SK-N-SH (cell line): ENCODE data around the gene CADPS2. TPM values are rescaled to one million over a fixed set of nuclear protein-coding genes. Genes with fewer than 3 reads are reported as not detected.

Source experiments
- CTCF ChIA-PET: fragments of 300-600, 350-600 bp; formaldehyde crosslinking; extraction: SDS; loops from one replicate; lab custom pipeline; 2021; lab: Yijun Ruan, JAX
- POLR2A ChIA-PET: fragments of 350-600 bp; sonication (Branson Sonifier 250); formaldehyde crosslinking; extraction: SDS; loops from one replicate; lab custom pipeline; 2020; ENCODE audit warnings: antibody characterized with exemption, inconsistent platforms; lab: Yijun Ruan, JAX
- DNase-seq: peaks from one replicate; pipeline ENCODE4 v3.0.0; 2012
- H2AFZ ChIP-seq: fragments of 200-600 bp; sonication (generic); 2 replicates; pipeline ENCODE4 v1.8.1; 2016; ENCODE audit warnings: antibody characterized with exemption, mild to moderate bottlenecking, low read depth
- H3F3A ChIP-seq: fragments of 200-600 bp; sonication (generic); replicated peaks from 2 replicates; pipeline ENCODE3; 2016; ENCODE audit warnings: antibody characterized with exemption, mild to moderate bottlenecking; ENCODE audit not compliant: insufficient read depth
- H3K27ac ChIP-seq, 2 experiments: fragments of 200-500 bp in 1 of 2; fragments of 200-600 bp in 1 of 2; sonication (Bioruptor generic) in 1 of 2; sonication (generic), shearing (Covaris generic) in 1 of 2; 2 replicates each; pipeline versions ENCODE4 v1.5.1 to v1.6.1; 2014 to 2016; ENCODE audit warnings: low read depth in 2 of 2, inconsistent platforms in 1 of 2, low read length in 1 of 2, mild to moderate bottlenecking in 1 of 2, mixed read lengths in 1 of 2
- H3K27me3 ChIP-seq: fragments of 200-600 bp; sonication (generic), shearing (Covaris generic); 2 replicates; pipeline ENCODE4 v1.6.1; 2016; ENCODE audit warnings: mixed run types; ENCODE audit not compliant: insufficient read depth
- H3K36me3 ChIP-seq, 2 experiments: fragments of 200-500 bp in 1 of 2; fragments of 200-600 bp in 1 of 2; sonication (Bioruptor generic) in 1 of 2; sonication (generic) in 1 of 2; replicated peaks in 1 of 2; 2 replicates each; pipeline versions ENCODE3 to v1.5.1; 2014 to 2016; ENCODE audit warnings: low read length in 1 of 2, mild to moderate bottlenecking in 1 of 2; ENCODE audit not compliant: insufficient read depth in 2 of 2, control insufficient read depth in 1 of 2
- H3K4me1 ChIP-seq, 2 experiments: fragments of 200-500 bp in 1 of 2; fragments of 200-600 bp in 1 of 2; sonication (Bioruptor generic) in 1 of 2; sonication (generic), shearing (Covaris generic) in 1 of 2; 2 replicates each; pipeline versions ENCODE4 v1.5.1 to v1.6.1; 2014 to 2016; ENCODE audit warnings: low read depth in 1 of 2, low read length in 1 of 2, mixed run types in 1 of 2; ENCODE audit not compliant: insufficient read depth in 2 of 2, control insufficient read depth in 1 of 2
- H3K4me2 ChIP-seq: fragments of 200-600 bp; sonication (generic), shearing (Covaris generic); 2 replicates; pipeline ENCODE4 v1.6.1; 2017; ENCODE audit warnings: mixed run types
- H3K4me3 ChIP-seq, 2 experiments: fragments of 200-500 bp in 1 of 2; fragments of 200-600 bp in 1 of 2; sonication (Bioruptor generic) in 1 of 2; sonication (generic), shearing (Covaris generic) in 1 of 2; 2 replicates each; pipeline versions ENCODE4 v1.5.1 to v1.8.1; 2014 to 2016; ENCODE audit warnings: low read depth in 2 of 2, inconsistent platforms in 1 of 2, low read length in 1 of 2, mild to moderate bottlenecking in 1 of 2, mixed read lengths in 1 of 2, moderate library complexity in 1 of 2
- H3K79me2 ChIP-seq: fragments of 200-600 bp; sonication (generic); 2 replicates; pipeline ENCODE4 v1.8.1; 2017; ENCODE audit warnings: mild to moderate bottlenecking; ENCODE audit not compliant: insufficient read depth
- H3K9ac ChIP-seq: fragments of 200-600 bp; sonication (generic); 2 replicates; pipeline ENCODE4 v1.6.1; 2017; ENCODE audit warnings: mixed run types
- H3K9me2 ChIP-seq: fragments of 200-600 bp; sonication (generic); 2 replicates; pipeline ENCODE4 v1.6.1; 2017; ENCODE audit warnings: mixed run types
- H3K9me3 ChIP-seq: fragments of 200-600 bp; sonication (generic); 2 replicates; pipeline ENCODE4 v1.6.1; 2017; ENCODE audit warnings: mixed run types, mild to moderate bottlenecking, moderate library complexity
- H4K20me1 ChIP-seq: fragments of 200-600 bp; sonication (generic); 2 replicates; pipeline ENCODE4 v1.6.1; 2017; ENCODE audit warnings: mild to moderate bottlenecking, mixed run types; ENCODE audit not compliant: insufficient read depth
- EZH2phosphoT487 ChIP-seq: fragments of 200-600 bp; sonication (generic); IDR thresholded peaks from 2 replicates; pipeline ENCODE4 v1.6.1; 2017; ENCODE audit warnings: low read depth, mixed run types, mild to moderate bottlenecking, antibody characterized with exemption, moderate library complexity, borderline replicate concordance
- FOSL2 ChIP-seq: IDR thresholded peaks from 2 replicates; pipeline ENCODE4 v1.4.0; 2012; ENCODE audit warnings: low read depth, mild to moderate bottlenecking, moderate library complexity, borderline replicate concordance
- GABPA ChIP-seq: IDR thresholded peaks from 2 replicates; pipeline ENCODE4 v1.4.0; 2012; ENCODE audit warnings: low read depth, mild to moderate bottlenecking
- GATA2 ChIP-seq: sonication (generic); formaldehyde crosslinking; IDR thresholded peaks from 2 replicates; pipeline ENCODE4 v1.5.0; 2020; ENCODE audit warnings: mild to moderate bottlenecking, missing genetic modification reagents
- IRF3 ChIP-seq: fragments of 150-350 bp; IDR thresholded peaks from 2 replicates; pipeline ENCODE4 v1.6.1; 2016; ENCODE audit warnings: mild to moderate bottlenecking, low read depth, low read length
- JUND ChIP-seq: IDR thresholded peaks from 2 replicates; pipeline ENCODE4 v1.4.0; 2012
- MEF2A ChIP-seq: IDR thresholded peaks from 2 replicates; pipeline ENCODE4 v1.4.0; 2012; ENCODE audit warnings: low read depth, borderline replicate concordance
- MXI1 ChIP-seq: IDR thresholded peaks from 2 replicates; pipeline ENCODE4 v1.6.1; 2012; ENCODE audit warnings: mild to moderate bottlenecking, low read depth, low read length, improper control_type of control experiment
- NFIC ChIP-seq: IDR thresholded peaks from 2 replicates; pipeline ENCODE4 v1.4.0; 2012; ENCODE audit warnings: borderline replicate concordance
- REST ChIP-seq: IDR thresholded peaks from 2 replicates; pipeline ENCODE4 v1.6.1; 2012; ENCODE audit warnings: mild to moderate bottlenecking, low read depth, low read length, moderate library complexity
- SMC3 ChIP-seq: IDR thresholded peaks from 2 replicates; pipeline ENCODE4 v1.6.1; 2012; ENCODE audit warnings: low read depth, low read length, improper control_type of control experiment
- TAF1 ChIP-seq: IDR thresholded peaks from 2 replicates; pipeline ENCODE4 v1.6.1; 2012; ENCODE audit warnings: low read depth, mild to moderate bottlenecking, low read length, moderate library complexity, borderline replicate concordance
- USF1 ChIP-seq: IDR thresholded peaks from 2 replicates; pipeline ENCODE4 v1.4.0; 2012; ENCODE audit warnings: low read depth, borderline replicate concordance
- YY1 ChIP-seq: IDR thresholded peaks from 2 replicates; pipeline ENCODE4 v1.4.0; 2012; ENCODE audit warnings: low read depth, mild to moderate bottlenecking
- WGBS: methylation state at CpG from one replicate; pipeline ENCODE4 v1.1.6; 2017; ENCODE audit warnings: low lambda C conversion rate; 5-methylcytosine and 5-hydroxymethylcytosine counted together
- polyA plus RNA-seq, 3 experiments: library from polyadenylated mRNA; depleted of rRNA; stranded (reverse); fragments of >200 nt; gene quantifications; 2 replicates each; pipeline ENCODE4 v1.2.3, GENCODE V29; 2012

Gene CADPS2
- polyA plus RNA-seq, 1 of the 3 experiments (the other 2 are of a cell fraction), result 0.05 TPM

GRCh38 chr7:122831436-122831835, 54.8 kb downstream of the CADPS2 start:
- Histone ChIP-seq H3K27me3 (no peaks in the 10 kb centered on the region), H3K9me3 (no peaks in the 10 kb centered on the region), H4K20me1 (no peaks in the 10 kb centered on the region), H3K9ac (no peak overlapping the region), H3K4me3 (no peak overlapping the region), H3K27ac (no peak overlapping the region), H2AFZ (no peak overlapping the region), H3K36me3 (no peaks in the 10 kb centered on the region), H3K9me2 (no peaks in the 10 kb centered on the region), H3K4me2 (no peak overlapping the region), H3K79me2 (no peaks in the 10 kb centered on the region), H3K4me1 (no peaks in the 10 kb centered on the region), H3F3A (no peaks in the 10 kb centered on the region)
- no peak for DNase-seq
- 3% methylated on average over 1 of the region's 1 CpG for WGBS
- ChIA-PET CTCF (no interaction called here), POLR2A (no interaction called here)
- no peak for TF ChIP-seq TAF1
- TF ChIP-seq JUND, result no peak
- TF ChIP-seq SMC3, result no peak
- no peak for TF ChIP-seq USF1
- TF ChIP-seq GABPA, result no peak
- TF ChIP-seq MXI1, result no peak
- no peak for TF ChIP-seq IRF3
- no peak for TF ChIP-seq EZH2phosphoT487
- TF ChIP-seq NFIC, result no peak
- no peak for TF ChIP-seq MEF2A

GRCh38 chr7:122829962-122830361, 56.3 kb downstream of the CADPS2 start:
- ChIA-PET CTCF (no interaction called here), POLR2A (no interaction called here)
- 0% methylated on average over 2 of the region's 2 CpGs for WGBS
- Histone ChIP-seq H4K20me1 (no peaks in the 10 kb centered on the region), H3K9me2 (no peaks in the 10 kb centered on the region), H3K27me3 (no peaks in the 10 kb centered on the region), H3K27ac (no peak overlapping the region), H2AFZ (no peak overlapping the region), H3K36me3 (no peaks in the 10 kb centered on the region), H3F3A (no peaks in the 10 kb centered on the region), H3K79me2 (no peaks in the 10 kb centered on the region), H3K9me3 (no peaks in the 10 kb centered on the region), H3K4me2 (no peak overlapping the region), H3K4me3 (no peak overlapping the region), H3K4me1 (no peaks in the 10 kb centered on the region), H3K9ac (no peak overlapping the region)
- TF ChIP-seq REST (no peak), EZH2phosphoT487 (no peak), SMC3 (no peak), FOSL2 (no peak), MEF2A (no peak), YY1 (no peak), GATA2 (CRISPR knock-in tag) (no peak)
- no peak for DNase-seq
